Activated naive CD4-positive, alpha-beta T cell treated with anti-CD3 and anti-CD28 coated beads, Interleukin-2, amount 50 U/mL, for 72 hours (primary cell): ENCODE data around the gene HERPUD2. TPM values are rescaled to one million over a fixed set of nuclear protein-coding genes. Genes with fewer than 3 reads are reported as not detected.
"Not testable (repeated sequence)": the region's sequence is repeated elsewhere in the genome, so short reads cannot be mapped to it uniquely, and the experiment has no call there.

Experiments
- ATAC-seq, 2 donors: fragments of 150-1000 bp; cut with Tn5 transposase; 2 replicates each; pipeline ENCODE4 v1.10.0; 2021; ENCODE audit warnings: mild to moderate bottlenecking in 2 of 2, moderate library complexity in 2 of 2
- DNase-seq, 2 donors: peaks; one replicate each; pipeline ENCODE4 v3.0.0; 2021 to 2022; ENCODE audit warnings: low spot score in 2 of 2
- H3K27ac Mint-ChIP-seq, 2 donors: one replicate each; pipeline ENCODE4 v1.8.0; 2022; ENCODE audit warnings: mild to moderate bottlenecking in 2 of 2, mixed read lengths in 2 of 2
- H3K36me3 Mint-ChIP-seq, 2 donors: one replicate each; pipeline ENCODE4 v1.8.0; 2022; ENCODE audit warnings: mixed read lengths in 2 of 2
- H3K9me3 Mint-ChIP-seq, 2 donors: one replicate each; pipeline ENCODE4 v1.8.0; 2022; ENCODE audit warnings: mixed read lengths in 2 of 2
- total RNA-seq, 2 donors: library from RNA; stranded (reverse); gene quantifications; one replicate each; pipeline ENCODE4 v1.2.3, GENCODE V29; 2022

The HERPUD2 gene
- total RNA-seq, 2 donors from 2014 or later = 21.9 to 22.3 TPM

DNA sequence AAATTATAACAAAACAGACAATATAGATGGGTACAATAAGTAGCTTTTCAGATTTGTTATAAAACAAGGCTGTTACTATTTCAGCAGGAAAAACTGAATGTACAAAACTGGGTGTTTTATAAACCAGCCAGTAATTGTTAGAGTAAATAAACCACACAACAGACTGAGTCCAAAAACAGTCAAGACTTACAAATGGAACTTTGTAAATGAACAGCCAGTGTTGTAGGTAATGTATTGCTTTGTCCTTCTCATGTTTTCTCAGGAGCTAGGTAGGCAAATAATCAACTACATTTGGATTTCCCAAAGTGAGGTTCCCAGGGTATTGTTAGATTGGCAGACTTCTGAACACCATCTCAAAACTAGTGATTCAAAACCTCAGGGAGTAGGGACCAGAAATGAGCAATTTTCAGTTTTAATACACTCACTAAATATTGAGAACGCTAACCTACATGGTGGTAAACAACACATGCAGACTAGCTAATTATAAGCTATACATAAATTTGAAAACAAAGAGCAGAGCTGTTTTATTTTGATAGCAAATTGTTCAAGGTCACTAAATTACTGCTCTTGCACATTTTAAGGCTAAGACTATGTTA is 36.2 kb downstream of the HERPUD2 start:
- peaks cover 15 to 28% of the 10 kb centered on the region in 2 donors for H3K36me3 Mint-ChIP-seq
- H3K27ac Mint-ChIP-seq = no peak overlapping the region
- peaks cover 8 to 15% of the 10 kb centered on the region in 2 donors for H3K9me3 Mint-ChIP-seq
- ATAC-seq (peak in 1 of 2 donors; percentile 70), DNase-seq (no peak)

DNA sequence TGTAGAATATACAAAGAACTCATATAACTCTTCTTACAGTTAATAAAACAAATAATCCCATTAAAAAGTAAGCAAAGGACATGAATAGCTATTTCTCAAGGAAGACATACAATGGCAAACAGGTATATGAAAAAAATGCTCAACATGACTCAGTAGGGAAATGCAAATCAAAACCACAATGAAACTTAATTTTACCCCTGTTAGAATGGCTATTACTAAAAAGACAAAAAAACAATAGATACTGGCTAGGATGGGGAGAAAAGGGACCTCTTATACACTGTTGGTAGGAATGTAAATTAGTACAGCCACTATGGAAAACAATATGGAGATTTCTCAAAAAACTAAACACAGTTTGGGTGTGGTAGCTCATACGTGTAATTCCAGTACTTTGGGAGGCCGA is 37.8 kb downstream of the HERPUD2 start:
- peak; percentile 90 for ATAC-seq

DNA sequence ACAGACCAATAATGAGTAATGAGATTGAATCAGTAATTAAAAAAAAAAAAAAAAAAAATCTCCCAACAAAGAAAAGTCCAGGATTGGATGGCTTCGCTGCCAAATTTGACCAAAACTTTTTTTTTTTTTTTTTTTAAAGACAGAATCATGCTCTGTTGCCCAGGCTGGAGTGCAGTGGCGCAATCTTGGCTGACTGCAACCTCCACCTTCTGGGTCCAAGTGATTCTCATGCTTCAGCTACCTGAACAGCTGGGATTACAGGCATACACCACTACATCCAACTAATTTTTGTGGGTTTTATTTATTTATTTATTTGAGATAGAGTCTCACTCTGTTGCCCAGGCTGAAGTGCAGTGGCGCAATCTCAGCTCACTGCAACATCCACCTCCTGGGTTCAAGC is 40.4 kb downstream of the HERPUD2 start:
- not testable (repeated sequence) for ATAC-seq, H3K27ac Mint-ChIP-seq, DNase-seq
- Mint-ChIP-seq H3K36me3 (peaks cover 33 to 43% of the 10 kb centered on the region in 2 donors), H3K9me3 (peaks cover 13 to 18% of the 10 kb centered on the region in 2 donors)

More for the DNA sequence above, 37.8 kb downstream of the HERPUD2 start:
- H3K27ac Mint-ChIP-seq = no peak overlapping the region
- H3K9me3 Mint-ChIP-seq = peaks cover 13 to 18% of the 10 kb centered on the region in 2 donors
- DNase-seq = no peak
- H3K36me3 Mint-ChIP-seq = peaks cover 29 to 34% of the 10 kb centered on the region in 2 donors

DNA sequence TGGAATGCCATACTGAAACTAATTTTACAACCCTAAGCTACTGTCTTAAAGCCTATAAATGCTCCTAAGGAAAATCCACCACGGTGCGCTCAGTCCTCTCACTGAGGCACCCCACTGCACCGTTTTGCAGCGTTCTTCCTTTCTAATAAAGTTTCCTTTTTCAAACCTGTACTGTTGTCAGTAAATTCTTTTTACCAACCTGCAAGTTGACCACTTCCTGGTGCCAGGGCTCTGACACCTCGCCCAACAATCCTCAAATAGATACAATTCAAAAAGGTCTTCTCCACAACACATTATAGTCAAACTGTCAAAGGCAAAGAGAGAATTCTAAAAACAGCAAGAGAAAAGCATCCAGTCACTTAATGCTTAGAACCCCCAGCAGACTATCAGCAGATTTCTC is 42.8 kb downstream of the HERPUD2 start:
- ATAC-seq (peak in 1 of 2 donors; percentile 26), DNase-seq (no peak)
- Mint-ChIP-seq H3K9me3 (peaks cover 13 to 18% of the 10 kb centered on the region in 2 donors), H3K36me3 (peaks cover 33 to 49% of the 10 kb centered on the region in 2 donors), H3K27ac (peak overlapping the region; percentile 1 to 83)

DNA sequence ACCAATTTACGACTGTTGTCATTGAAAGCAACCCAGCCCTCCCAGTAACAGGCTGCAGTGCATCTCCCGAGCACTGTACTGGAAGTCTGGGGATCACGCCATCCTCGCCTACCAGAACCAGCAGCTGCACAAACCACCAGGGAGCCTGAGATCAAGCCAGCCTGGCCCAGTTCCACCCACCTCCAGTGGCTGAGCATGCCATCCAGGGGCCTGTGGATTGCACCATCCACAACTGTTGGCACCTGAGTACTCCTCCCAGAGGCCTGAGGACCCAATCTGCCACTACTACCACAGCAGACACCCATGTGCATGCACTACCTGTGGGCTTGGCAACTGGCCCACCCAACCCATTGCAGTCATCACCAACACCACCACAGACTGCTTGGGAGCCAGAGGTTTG is 44.2 kb downstream of the HERPUD2 start:
- H3K36me3 Mint-ChIP-seq = peaks cover 33 to 48% of the 10 kb centered on the region in 2 donors

DNA sequence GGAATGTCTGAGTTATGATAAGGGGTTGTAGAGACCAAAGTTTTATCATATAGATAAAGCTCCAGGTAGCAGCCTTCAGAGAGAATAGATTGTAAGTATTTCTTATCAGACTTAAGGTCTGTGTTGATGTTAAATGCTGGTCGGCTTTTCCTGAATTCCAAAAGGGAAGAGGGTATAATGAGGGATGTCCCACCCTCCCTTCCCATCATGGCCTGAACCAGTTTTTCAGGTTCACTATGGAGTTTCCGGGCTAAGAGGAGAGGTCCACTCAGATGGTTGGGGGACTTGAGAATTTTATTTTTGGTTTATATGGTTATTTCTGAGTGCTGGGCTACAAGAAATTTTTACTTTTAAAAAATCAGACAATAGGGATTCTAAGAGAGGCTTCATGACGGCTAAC is 45.2 kb downstream of the HERPUD2 start:
- ATAC-seq = no peak
- H3K36me3 Mint-ChIP-seq = peaks cover 26 to 38% of the 10 kb centered on the region in 2 donors
- H3K27ac Mint-ChIP-seq = no peak overlapping the region
- no peak for DNase-seq
- peaks cover 7 to 14% of the 10 kb centered on the region in 2 donors for H3K9me3 Mint-ChIP-seq

More for the DNA sequence above, 44.2 kb downstream of the HERPUD2 start:
- no peak overlapping the region for H3K27ac Mint-ChIP-seq
- no peak for DNase-seq
- no peak for ATAC-seq
- H3K9me3 Mint-ChIP-seq = peaks cover 13 to 18% of the 10 kb centered on the region in 2 donors

DNA sequence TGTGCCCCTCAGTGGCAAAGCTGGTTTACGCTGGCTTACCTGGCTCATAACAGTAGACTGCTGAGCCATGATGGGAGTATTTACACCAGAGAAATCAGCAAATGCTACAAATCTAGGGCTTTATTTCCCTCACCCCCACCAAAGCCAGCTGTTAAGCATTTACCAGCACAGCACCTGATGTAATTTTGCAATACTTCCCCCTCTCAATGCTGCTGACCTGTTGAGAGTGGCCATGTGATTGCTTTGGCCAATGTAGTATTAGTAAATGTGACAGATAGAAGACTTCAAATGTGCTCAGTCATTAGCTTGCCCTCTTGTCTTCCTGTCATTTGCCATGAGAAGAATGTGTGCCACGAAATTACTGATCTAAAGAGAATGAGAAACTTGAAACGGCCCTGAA is 46.6 kb downstream of the HERPUD2 start:
- Mint-ChIP-seq H3K36me3 (peaks cover 19 to 27% of the 10 kb centered on the region in 2 donors), H3K27ac (peak overlapping the region in 1 of 2 donors; percentile 14), H3K9me3 (peaks cover under 1 to 7% of the 10 kb centered on the region in 2 donors)
- no peak for ATAC-seq
- no peak for DNase-seq

DNA sequence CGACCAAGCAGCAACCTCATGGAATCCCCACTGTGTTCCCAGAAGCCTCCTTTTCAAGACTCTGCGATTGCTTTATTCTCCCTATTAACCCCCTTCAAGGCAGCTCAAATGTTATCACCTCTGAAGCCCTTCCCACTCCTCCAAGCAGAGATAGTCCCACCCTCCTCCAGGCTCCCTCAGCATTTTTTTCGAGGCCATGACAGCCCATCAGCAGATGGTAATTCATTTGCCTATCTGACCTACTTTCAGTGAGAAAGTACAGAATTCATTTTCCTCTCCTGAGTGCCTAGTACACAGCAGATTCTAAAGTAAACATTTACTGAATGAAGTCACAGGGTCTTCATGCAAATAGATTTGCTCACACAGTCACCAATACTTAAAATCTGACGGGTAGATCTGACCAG is 47.8 kb downstream of the HERPUD2 start:
- Mint-ChIP-seq H3K27ac (peak overlapping the region in 1 of 2 donors; percentile 26), H3K36me3 (peaks cover 8 to 15% of the 10 kb centered on the region in 2 donors)
- ATAC-seq = no peak

DNA sequence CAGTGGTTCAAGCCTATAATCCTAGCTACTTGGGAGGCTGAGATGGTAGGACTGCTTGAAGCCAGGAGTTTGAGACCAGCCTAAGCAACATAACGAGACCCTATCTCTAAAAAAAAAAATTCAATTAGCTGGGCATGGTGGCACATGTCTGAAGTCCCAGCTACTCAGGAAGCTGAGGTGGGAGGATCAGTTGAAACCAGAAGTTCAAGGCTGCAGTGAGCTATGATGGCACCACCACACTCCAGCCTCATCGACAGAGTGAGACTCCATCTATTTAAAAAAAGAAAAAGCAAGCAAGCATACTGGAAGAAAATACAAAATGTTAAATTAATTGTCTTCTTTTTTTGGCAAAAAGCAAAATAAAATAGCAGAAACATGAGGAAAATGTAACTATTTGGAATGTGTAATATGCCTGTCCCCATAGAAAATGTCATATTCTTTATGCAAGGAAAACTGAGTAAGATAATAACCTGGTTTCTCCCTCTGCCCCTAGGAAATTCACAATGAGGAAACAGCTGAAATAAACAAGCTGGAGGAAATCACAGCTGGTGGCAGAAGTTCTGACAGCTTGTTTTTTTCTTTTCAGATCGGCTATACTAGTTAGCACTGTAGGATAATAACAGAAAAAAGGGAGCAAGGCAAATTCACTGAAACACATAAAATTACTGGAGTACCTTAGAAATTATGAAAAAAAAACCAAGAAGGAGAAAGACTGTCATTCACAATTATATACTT is 48.5 kb downstream of the HERPUD2 start:
- ATAC-seq (no peak), DNase-seq (no peak)
- Mint-ChIP-seq H3K27ac (peak overlapping the region in 1 of 2 donors; percentile 13), H3K9me3 (no peaks in the 10 kb centered on the region), H3K36me3 (peaks cover 6 to 13% of the 10 kb centered on the region in 2 donors)

More for the DNA sequence above, 47.8 kb downstream of the HERPUD2 start:
- DNase-seq = no peak
- H3K9me3 Mint-ChIP-seq = no peaks in the 10 kb centered on the region

DNA sequence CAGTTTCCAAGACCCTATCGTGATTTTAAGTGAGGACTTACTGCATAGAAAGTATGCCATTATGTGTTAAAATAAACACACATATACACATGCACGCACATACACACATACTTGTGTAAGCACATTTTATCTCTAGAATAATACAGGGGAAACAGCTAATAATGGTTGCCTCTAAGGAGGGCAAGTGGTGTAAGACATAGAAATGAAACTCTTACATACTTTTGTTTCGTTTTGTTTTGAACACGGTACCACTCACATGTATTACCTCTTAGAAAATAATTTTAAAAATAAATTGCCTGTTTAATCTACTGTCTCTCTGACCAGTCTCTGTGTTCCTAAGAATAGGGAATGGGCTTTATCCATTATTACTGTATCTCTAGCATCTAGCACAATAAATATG is 49.2 kb downstream of the HERPUD2 start:
- peak overlapping the region in 1 of 2 donors; percentile 62 for H3K27ac Mint-ChIP-seq
- no peak for DNase-seq
- peaks cover 0 to 13% of the 10 kb centered on the region in 2 donors for H3K36me3 Mint-ChIP-seq
- no peak for ATAC-seq
- no peaks in the 10 kb centered on the region for H3K9me3 Mint-ChIP-seq

DNA sequence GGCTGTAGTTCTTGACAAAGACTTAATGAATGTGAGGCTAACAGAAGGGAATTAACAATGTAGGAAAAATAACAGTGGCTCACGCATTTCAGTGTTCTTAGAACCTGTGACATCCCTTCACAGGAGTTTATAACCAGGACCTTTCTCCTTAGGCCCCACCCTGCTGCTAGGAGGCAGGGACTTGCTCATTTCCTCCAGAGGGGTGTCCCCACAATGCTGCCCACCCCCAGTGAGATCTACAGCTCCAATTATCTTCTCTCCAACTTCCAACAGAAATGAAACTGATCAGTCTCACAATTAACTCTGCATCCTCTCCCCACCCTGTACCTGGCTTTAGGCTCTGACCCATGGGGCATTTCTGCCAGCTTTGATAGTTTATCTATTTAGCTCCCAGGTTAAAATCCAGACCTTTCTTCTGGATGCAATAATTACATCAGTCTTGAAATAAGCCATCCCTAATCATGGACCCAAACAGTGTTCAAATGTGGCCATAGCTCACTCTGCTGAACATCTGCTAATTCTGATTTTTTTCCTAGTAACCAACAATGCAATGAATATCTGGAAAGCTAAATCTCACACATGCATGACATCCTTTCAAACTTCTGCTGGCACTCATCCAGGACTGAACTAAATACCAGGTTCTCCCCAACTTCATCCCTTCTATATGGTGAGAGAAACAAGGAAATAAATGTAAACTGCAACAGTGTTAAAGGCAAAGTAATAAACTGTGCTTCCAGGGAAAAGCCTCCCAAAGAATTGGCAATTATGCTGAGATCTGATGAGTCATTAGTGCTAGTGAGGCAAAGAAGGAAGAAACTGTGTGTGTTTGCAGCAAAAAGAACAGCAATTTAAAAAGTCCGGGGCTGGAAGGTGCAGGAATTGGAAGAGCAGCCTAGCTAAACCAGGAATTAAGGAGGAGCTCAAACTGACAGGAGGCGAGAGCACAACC is 64.6 kb downstream of the HERPUD2 start:
- peak; percentile 28 to 50 for ATAC-seq
- Mint-ChIP-seq H3K36me3 (peaks cover 0 to 4% of the 10 kb centered on the region in 2 donors), H3K27ac (no peak overlapping the region), H3K9me3 (no peaks in the 10 kb centered on the region)
- no peak for DNase-seq

DNA sequence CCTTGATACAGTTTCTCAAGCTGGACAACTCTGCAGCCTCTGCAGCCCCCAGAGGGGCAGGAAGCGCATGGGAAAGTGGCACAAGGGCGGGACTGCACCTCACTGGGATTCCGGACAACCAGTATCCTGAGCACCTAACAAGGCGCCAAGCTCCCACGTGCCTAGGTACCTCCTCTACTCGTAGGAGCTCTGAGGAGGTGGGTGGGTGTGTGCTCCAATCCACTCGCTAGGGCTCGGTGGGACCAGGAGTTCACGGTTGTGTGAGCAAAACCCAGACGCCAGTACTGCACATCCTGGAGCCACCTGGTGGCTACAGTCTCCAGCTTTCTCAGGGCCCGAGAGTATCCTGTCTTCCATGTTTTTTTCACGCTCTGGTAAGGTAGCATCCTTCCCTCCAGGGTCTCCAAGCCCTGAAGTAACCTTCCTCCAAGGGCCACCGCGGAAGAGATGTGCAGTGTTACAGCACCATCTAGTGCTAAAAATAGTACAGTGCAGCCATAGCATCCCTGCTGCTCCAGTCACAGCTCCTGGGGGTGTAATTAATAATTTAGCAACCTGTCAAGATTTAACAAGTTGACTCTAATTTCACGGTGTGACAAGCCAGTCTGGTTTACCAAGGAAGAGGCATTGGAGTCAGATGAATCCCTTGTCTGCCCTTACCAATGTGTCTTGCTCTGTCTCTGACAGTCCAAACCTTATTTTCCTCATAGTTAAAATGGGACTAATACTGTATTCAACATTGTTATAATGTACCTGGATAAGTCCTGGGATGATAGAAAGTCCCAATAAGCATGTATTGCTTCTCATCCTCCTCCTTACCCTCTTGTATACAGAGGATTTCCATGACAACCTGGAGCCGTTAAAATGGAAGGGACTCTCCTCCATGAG is 70.4 kb downstream of the HERPUD2 start:
- DNase-seq = peak in 1 of 2 donors; percentile 50
- no peaks in the 10 kb centered on the region for H3K9me3 Mint-ChIP-seq
- no peaks in the 10 kb centered on the region for H3K36me3 Mint-ChIP-seq
- no peak overlapping the region for H3K27ac Mint-ChIP-seq
- peak; percentile 74 to 81 for ATAC-seq

DNA sequence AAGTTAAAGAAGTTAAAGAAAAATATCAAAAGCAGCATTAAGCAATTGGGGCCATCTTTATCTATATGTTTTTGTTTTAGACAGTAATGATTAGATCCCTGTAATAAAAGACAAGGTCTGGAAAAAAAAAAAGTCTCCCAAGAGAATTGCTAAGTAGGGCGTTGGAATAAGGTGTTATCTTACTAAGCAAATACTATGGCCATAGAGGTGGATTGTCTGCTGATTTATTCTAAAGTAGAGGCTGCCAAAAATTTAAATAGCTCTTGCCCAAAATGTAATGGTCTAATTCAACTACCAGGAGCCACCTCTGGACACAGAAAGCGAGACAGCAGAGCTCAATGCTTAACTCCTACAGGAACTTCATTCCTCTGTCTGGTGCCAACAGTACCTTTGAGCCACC is 71.6 kb downstream of the HERPUD2 start:
- Mint-ChIP-seq H3K9me3 (no peaks in the 10 kb centered on the region), H3K27ac (no peak overlapping the region), H3K36me3 (no peaks in the 10 kb centered on the region)
- no peak for DNase-seq
- ATAC-seq = no peak

DNA sequence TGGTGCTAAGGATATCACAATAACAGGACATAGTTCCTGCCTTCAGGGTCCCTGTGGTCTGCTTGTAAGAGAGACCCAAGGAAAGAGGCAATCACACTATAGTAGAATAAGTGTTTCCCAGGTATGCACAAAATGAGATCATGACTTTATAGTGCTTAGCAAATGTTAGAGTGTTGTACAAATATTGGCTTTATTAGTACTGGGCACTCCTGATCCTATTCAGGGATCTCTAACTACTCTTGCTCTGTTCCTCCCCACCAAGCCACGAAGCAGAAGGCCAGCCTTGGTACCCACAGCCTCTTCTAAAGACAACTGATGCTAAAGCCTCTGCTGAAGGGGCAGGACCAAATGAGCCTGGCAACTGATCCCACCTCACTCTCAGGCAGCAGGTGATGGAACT is 75.1 kb downstream of the HERPUD2 start:
- Mint-ChIP-seq H3K36me3 (no peaks in the 10 kb centered on the region), H3K9me3 (no peaks in the 10 kb centered on the region), H3K27ac (no peak overlapping the region)
- DNase-seq (no peak), ATAC-seq (no peak)

DNA sequence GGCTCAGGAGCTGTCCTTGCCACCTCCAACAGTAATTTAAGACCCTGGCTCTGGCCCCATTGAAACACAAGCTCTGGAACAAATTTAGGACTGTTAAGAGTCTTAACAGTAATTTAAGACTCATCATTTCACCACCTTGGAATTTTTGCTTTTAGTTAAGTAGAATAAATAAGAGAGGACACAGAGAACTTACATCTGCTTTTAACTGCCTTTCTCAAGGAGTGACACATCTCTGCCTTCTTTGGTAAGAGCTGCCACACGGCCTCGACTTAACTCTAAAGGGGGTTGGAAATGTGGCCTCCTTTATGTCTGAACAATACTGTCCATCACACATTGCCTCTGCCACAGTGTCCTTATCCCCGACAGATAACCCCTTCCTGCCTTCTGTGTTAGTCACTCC is 77.9 kb downstream of the HERPUD2 start:
- no peak overlapping the region for H3K27ac Mint-ChIP-seq
- ATAC-seq (no peak), DNase-seq (no peak)
- H3K36me3 Mint-ChIP-seq = no peaks in the 10 kb centered on the region
- no peaks in the 10 kb centered on the region for H3K9me3 Mint-ChIP-seq

DNA sequence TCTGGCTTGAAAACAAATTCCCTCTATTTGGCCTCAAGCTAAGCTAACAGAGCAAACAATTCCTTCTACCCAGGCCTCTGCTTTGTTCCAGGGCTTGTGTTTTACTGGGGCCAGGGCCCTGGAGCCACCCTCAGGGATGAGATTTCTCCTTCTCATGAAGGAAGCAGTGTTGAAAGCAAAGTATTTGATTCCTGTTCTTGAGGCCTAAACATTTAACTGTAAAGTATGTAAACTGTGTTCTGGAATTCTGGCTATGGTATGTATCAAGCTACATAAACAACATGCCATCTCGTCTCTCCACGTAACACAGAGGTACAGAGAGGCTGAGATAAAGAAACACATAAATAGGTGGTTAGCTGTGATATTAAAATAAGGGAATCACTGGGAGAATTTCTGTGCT is 81.8 kb downstream of the HERPUD2 start:
- Mint-ChIP-seq H3K27ac (no peak overlapping the region), H3K36me3 (peaks cover 0 to 5% of the 10 kb centered on the region in 2 donors), H3K9me3 (peaks cover 5% of the 10 kb centered on the region in 2 donors)
- ATAC-seq (no peak), DNase-seq (no peak)
